HepG2 (cell line): Measurements from ENCODE around the gene ABCC1.

Experiments
- NR2F1 ChIP-seq, 2 experiments: fragments of 450-650 bp in 1 of 2; formaldehyde crosslinking in 1 of 2; IDR thresholded peaks; 2 replicates each; pipeline versions ENCODE4 v1.5.0 to v1.6.1; 2016 to 2020; ENCODE audit warnings: mild to moderate bottlenecking in 1 of 2, missing compliant biosample characterization in 1 of 2, missing genetic modification reagents in 1 of 2, moderate library complexity in 1 of 2
- SRY ChIP-seq: sonication (generic); formaldehyde crosslinking; IDR thresholded peaks from 2 replicates; pipeline ENCODE4 v1.8.0; 2022; ENCODE audit warnings: mild to moderate bottlenecking, missing genetic modification reagents

DNA sequence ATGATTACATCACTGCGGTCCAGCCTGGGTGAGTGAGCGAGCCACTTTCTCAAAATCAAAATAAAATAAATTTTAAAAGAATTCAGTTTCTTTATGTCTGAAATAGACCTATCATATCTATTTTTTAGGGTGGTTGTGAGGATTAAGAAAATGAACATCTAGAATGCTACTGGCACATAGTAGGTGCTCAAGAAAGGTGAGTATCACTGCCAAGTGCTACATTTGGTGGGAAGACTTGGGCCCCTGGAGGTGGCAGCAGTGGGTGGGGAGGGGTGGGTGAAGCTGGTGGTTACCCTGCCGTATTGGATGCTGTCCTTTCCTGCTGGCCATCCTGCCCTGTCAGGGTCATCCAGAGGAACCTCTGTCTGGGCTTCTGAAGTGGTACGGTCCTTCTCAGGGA, 223.6 kb downstream of the ABCC1 start:
- no peak for TF ChIP-seq NR2F1 (CRISPR knock-in tag; IDR thresholded peaks at IDR 0.05)
- TF ChIP-seq SRY (CRISPR knock-in tag): no peak
